HEK293 (cell line): ENCODE results near the gene MTUS2.
A peak's percentile ranks its signal among the peaks of the same experiment; 100 is the strongest.

Experiments used
- CTCF ChIA-PET: fragments of 350-600 bp; formaldehyde crosslinking; extraction: SDS; loops from one replicate; lab custom pipeline; 2021; ENCODE audit warnings: antibody characterized with exemption; lab: Yijun Ruan, JAX
- POLR2A ChIA-PET: fragments of 300-600 bp; formaldehyde crosslinking; extraction: SDS; loops from one replicate; lab custom pipeline; 2020; ENCODE audit warnings: antibody characterized with exemption, inconsistent platforms; lab: Yijun Ruan, JAX
- H3K27ac ChIP-seq: fragments of 200-500 bp; sonication (Bioruptor generic); 2 replicates; pipeline ENCODE4 v1.5.1; 2014; ENCODE audit warnings: low read depth, low read length, control low read depth, inconsistent platforms; ENCODE audit errors: extremely low read depth
- H3K36me3 ChIP-seq, 2 experiments: fragments of 200-500 bp in 1 of 2; sonication (Bioruptor generic) in 1 of 2; 1 replicate in 1 of 2; 2 replicates in 1 of 2; pipeline ENCODE4 v1.5.1; 2014 to 2017; ENCODE audit warnings: inconsistent platforms in 2 of 2, low read length in 2 of 2; ENCODE audit not compliant: control insufficient read depth in 2 of 2, insufficient read depth in 1 of 2
- H3K4me1 ChIP-seq: fragments of 200-500 bp; sonication (Bioruptor generic); 2 replicates; pipeline ENCODE4 v1.5.1; 2014; ENCODE audit warnings: mild to moderate bottlenecking, low read length, inconsistent platforms; ENCODE audit not compliant: control insufficient read depth, insufficient read depth
- H3K4me3 ChIP-seq: 2 replicates; pipeline ENCODE4 v1.5.1; 2011; ENCODE audit warnings: low read depth, mild to moderate bottlenecking, control low read depth, low read length, moderate library complexity
- H3K9me3 ChIP-seq: fragments of 200-500 bp; sonication (Bioruptor generic); 2 replicates; pipeline ENCODE4 v1.5.1; 2014; ENCODE audit warnings: low read depth, low read length, inconsistent platforms; ENCODE audit not compliant: control insufficient read depth, insufficient read depth
- GLIS1 ChIP-seq: fragments of 450-650 bp; formaldehyde crosslinking; IDR thresholded peaks from 2 replicates; pipeline ENCODE4 v1.5.1; 2016; ENCODE audit warnings: missing biosample characterization, missing genetic modification characterization
- KLF16 ChIP-seq: fragments of 450-650 bp; formaldehyde crosslinking; IDR thresholded peaks from 2 replicates; pipeline ENCODE4 v1.5.1; 2017; ENCODE audit warnings: missing biosample characterization, missing genetic modification characterization
- RBAK ChIP-seq: fragments of 450-650 bp; formaldehyde crosslinking; IDR thresholded peaks from 2 replicates; pipeline ENCODE4 v1.5.1; 2016; ENCODE audit warnings: missing biosample characterization, missing genetic modification characterization
- REST ChIP-seq: fragments of 450-650 bp; formaldehyde crosslinking; IDR thresholded peaks from 2 replicates; pipeline ENCODE4 v1.5.1; 2016; ENCODE audit warnings: missing biosample characterization, missing genetic modification characterization
- ZBTB17 ChIP-seq: fragments of 450-650 bp; formaldehyde crosslinking; IDR thresholded peaks from 2 replicates; pipeline ENCODE4 v1.5.1; 2016; ENCODE audit warnings: missing biosample characterization, missing genetic modification characterization
- ZBTB26 ChIP-seq: fragments of 450-650 bp; formaldehyde crosslinking; optimal IDR thresholded peaks from 2 replicates; pipeline ENCODE3; 2016; ENCODE audit warnings: missing biosample characterization, mild to moderate bottlenecking, missing genetic modification characterization
- ZIC2 ChIP-seq: fragments of 450-650 bp; formaldehyde crosslinking; IDR thresholded peaks from 2 replicates; pipeline ENCODE4 v1.5.1; 2016; ENCODE audit warnings: missing biosample characterization, missing genetic modification characterization
- ZNF10 ChIP-seq: fragments of 450-650 bp; formaldehyde crosslinking; IDR thresholded peaks from 2 replicates; pipeline ENCODE4 v1.5.1; 2017; ENCODE audit warnings: missing biosample characterization, missing genetic modification characterization
- ZNF121 ChIP-seq: fragments of 450-650 bp; formaldehyde crosslinking; IDR thresholded peaks from 2 replicates; pipeline ENCODE4 v1.5.1; 2016; ENCODE audit warnings: missing biosample characterization, missing genetic modification characterization
- ZNF132 ChIP-seq: fragments of 450-650 bp; formaldehyde crosslinking; IDR thresholded peaks from 2 replicates; pipeline ENCODE4 v1.5.1; 2017; ENCODE audit warnings: missing biosample characterization, missing genetic modification characterization, borderline replicate concordance
- ZNF140 ChIP-seq: fragments of 450-650 bp; formaldehyde crosslinking; IDR thresholded peaks from 2 replicates; pipeline ENCODE4 v1.5.1; 2016; ENCODE audit warnings: missing biosample characterization, missing genetic modification characterization
- ZNF221 ChIP-seq: fragments of 450-650 bp; formaldehyde crosslinking; IDR thresholded peaks from 2 replicates; pipeline ENCODE4 v1.5.1; 2017; ENCODE audit warnings: missing biosample characterization, missing genetic modification characterization, borderline replicate concordance
- ZNF324 ChIP-seq: fragments of 450-650 bp; formaldehyde crosslinking; IDR thresholded peaks from 2 replicates; pipeline ENCODE4 v1.5.1; 2016; ENCODE audit warnings: missing biosample characterization, missing genetic modification characterization
- ZNF335 ChIP-seq: fragments of 450-650 bp; formaldehyde crosslinking; conservative IDR thresholded peaks from 2 replicates; pipeline ENCODE4 v1.5.1; 2016; ENCODE audit warnings: missing biosample characterization, missing genetic modification characterization
- ZNF555 ChIP-seq: fragments of 450-650 bp; formaldehyde crosslinking; conservative IDR thresholded peaks from 2 replicates; pipeline ENCODE4 v1.5.1; 2017; ENCODE audit warnings: missing biosample characterization, mild to moderate bottlenecking, missing genetic modification characterization, inconsistent platforms
- ZNF585B ChIP-seq: fragments of 450-650 bp; formaldehyde crosslinking; IDR thresholded peaks from 2 replicates; pipeline ENCODE4 v1.5.1; 2016; ENCODE audit warnings: missing biosample characterization, missing genetic modification characterization
- ZNF621 ChIP-seq: fragments of 450-650 bp; formaldehyde crosslinking; IDR thresholded peaks from 2 replicates; pipeline ENCODE4 v1.5.1; 2017; ENCODE audit warnings: missing biosample characterization, missing genetic modification characterization
- ZNF664 ChIP-seq: fragments of 450-650 bp; formaldehyde crosslinking; IDR thresholded peaks from 2 replicates; pipeline ENCODE4 v1.5.1; 2016; ENCODE audit warnings: missing biosample characterization, missing genetic modification characterization
- ZNF692 ChIP-seq: fragments of 450-650 bp; formaldehyde crosslinking; IDR thresholded peaks from 2 replicates; pipeline ENCODE4 v1.5.1; 2016; ENCODE audit warnings: missing biosample characterization, missing genetic modification characterization
- ZNF768 ChIP-seq: fragments of 450-650 bp; formaldehyde crosslinking; IDR thresholded peaks from 2 replicates; pipeline ENCODE4 v1.5.1; 2018; ENCODE audit warnings: missing biosample characterization, mild to moderate bottlenecking, missing genetic modification characterization
- ZNF785 ChIP-seq: fragments of 450-650 bp; formaldehyde crosslinking; IDR thresholded peaks from 2 replicates; pipeline ENCODE4 v1.5.1; 2016; ENCODE audit warnings: missing biosample characterization, missing genetic modification characterization
- ZSCAN16 ChIP-seq: fragments of 450-650 bp; formaldehyde crosslinking; IDR thresholded peaks from 2 replicates; pipeline ENCODE4 v1.5.1; 2016; ENCODE audit warnings: missing biosample characterization, missing genetic modification characterization
- TF ChIP-seq, protein P1 (sequence below): fragments of 450-650 bp; formaldehyde crosslinking; IDR thresholded peaks from 2 replicates; pipeline ENCODE4 v1.5.1; 2016; ENCODE audit warnings: missing biosample characterization, missing genetic modification characterization
- TF ChIP-seq, protein P2 (sequence below): IDR thresholded peaks from 2 replicates; pipeline ENCODE4 v1.6.1; 2011; ENCODE audit warnings: mild to moderate bottlenecking, low read depth, low read length, borderline replicate concordance

Gene MTUS2

DNA sequence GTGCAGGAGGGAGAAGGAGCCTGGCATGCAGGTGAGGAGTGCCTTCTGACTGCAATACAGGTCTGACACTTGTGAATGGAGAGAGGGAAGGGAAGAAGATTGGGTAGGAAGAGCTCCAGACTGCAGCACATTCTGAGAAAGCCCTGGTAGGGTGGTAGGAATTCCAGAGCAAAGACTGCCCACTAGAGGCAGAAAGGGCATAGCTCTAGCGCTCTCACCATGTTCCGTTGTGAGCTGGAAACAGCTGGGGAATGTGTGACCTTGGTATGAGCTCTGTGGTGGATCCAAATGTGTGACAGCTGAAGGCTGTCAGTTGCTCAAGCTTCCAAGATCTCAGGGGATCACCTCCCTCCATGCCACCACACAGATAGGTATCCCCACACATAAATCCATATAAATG lies 2.9 kb upstream of the MTUS2 start:
- no peaks in the 10 kb centered on the region for H3K4me1 ChIP-seq
- TF ChIP-seq ZNF132 (peak; percentile 77), ZNF692 (no peak)
- POLR2A ChIA-PET, result interaction anchor here (0.6 kb wide), 1 partner anchor 22 kb away, joined by 3 read pairs; no protein-coding TSS in a partner anchor
- CTCF ChIA-PET, result no interaction called here
- no peaks in the 10 kb centered on the region for H3K36me3 ChIP-seq
- H3K9me3 ChIP-seq, result no peaks in the 10 kb centered on the region
- no peak overlapping the region for H3K4me3 ChIP-seq
- no peak overlapping the region for H3K27ac ChIP-seq

GRCh38 chr13:28819046-28819730 lies 951 bp upstream of the MTUS2 start:
- Histone ChIP-seq H3K36me3 (no peaks in the 10 kb centered on the region), H3K4me3 (peak overlapping the region; percentile 37), H3K9me3 (no peaks in the 10 kb centered on the region)
- TF ChIP-seq ZBTB17 (tag by site-specific recombination) (no peak), ZNF121 (tag by site-specific recombination) (no peak), GLIS1 (peak; percentile 30; the same call in 1 of the 2 replicates), ZNF664 (tag by site-specific recombination) (no peak), ZNF335 (tag by site-specific recombination) (peak; percentile 76), RBAK (tag by site-specific recombination) (no peak), ZSCAN16 (no peak), ZIC2 (peak; percentile 28), ZNF621 (tag by site-specific recombination) (no peak), ZNF10 (no peak), ZBTB26 (peak; percentile 23), ZNF324 (tag by site-specific recombination) (no peak), ZNF785 (no peak)
- TF ChIP-seq, all 188 proteins: peak for 4
- CTCF ChIA-PET, result interaction anchor here (0.6 to 2.7 kb wide), 11 partner anchors 8 to 680 kb away, joined by 3 to 14 read pairs (median 4); no protein-coding TSS in a partner anchor
- H3K4me1 ChIP-seq, result no peaks in the 10 kb centered on the region
- POLR2A ChIA-PET, result interaction anchor here (0.7 kb wide), 1 partner anchor 720 kb away, joined by 4 read pairs; no protein-coding TSS in a partner anchor
- no peak overlapping the region for H3K27ac ChIP-seq

DNA sequence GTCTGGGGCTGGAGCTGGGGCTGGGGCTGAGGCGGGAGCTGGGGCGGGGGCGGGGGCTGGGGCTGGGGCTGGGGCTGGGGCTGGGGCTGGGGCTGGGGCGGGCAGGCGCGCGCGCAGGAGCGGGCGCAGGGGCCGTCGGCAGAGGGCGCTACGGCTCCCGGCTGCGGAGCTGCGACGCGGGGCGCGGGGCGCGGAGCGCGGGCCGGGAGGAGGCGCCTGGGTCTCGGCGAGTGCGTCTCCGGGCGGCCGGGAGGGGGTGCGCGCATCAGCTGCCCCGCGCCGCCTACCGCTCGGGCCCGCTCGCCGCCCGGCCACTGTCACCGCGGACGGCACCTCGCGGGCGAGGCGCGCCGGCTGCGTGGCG lies 422 bp upstream of the MTUS2 start:
- Histone ChIP-seq H3K36me3 (no peaks in the 10 kb centered on the region), H3K9me3 (no peaks in the 10 kb centered on the region), H3K27ac (peak overlapping the region; percentile 16; the same call in 1 of the 2 replicates), H3K4me3 (peak overlapping the region; percentile 46), H3K4me1 (no peaks in the 10 kb centered on the region)
- CTCF ChIA-PET, result interaction anchor here (0.6 to 2.7 kb wide), 9 partner anchors 9 to 551 kb away, joined by 3 to 14 read pairs (median 5); no protein-coding TSS in a partner anchor
- TF ChIP-seq, protein P1, sequence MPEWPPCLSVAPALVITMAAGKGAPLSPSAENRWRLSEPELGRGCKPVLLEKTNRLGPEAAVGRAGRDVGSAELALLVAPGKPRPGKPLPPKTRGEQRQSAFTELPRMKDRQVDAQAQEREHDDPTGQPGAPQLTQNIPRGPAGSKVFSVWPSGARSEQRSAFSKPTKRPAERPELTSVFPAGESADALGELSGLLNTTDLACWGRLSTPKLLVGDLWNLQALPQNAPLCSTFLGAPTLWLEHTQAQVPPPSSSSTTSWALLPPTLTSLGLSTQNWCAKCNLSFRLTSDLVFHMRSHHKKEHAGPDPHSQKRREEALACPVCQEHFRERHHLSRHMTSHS, result no peak
- TF ChIP-seq ZNF768 (tag by site-specific recombination), result no peak
- no peak for TF ChIP-seq ZNF555
- no peak for TF ChIP-seq ZNF140 (tag by site-specific recombination)
- no peak for TF ChIP-seq KLF16
- TF ChIP-seq ZNF585B (tag by site-specific recombination), result no peak
- no peak for TF ChIP-seq ZNF221 (tag by site-specific recombination)
- TF ChIP-seq, protein P2, sequence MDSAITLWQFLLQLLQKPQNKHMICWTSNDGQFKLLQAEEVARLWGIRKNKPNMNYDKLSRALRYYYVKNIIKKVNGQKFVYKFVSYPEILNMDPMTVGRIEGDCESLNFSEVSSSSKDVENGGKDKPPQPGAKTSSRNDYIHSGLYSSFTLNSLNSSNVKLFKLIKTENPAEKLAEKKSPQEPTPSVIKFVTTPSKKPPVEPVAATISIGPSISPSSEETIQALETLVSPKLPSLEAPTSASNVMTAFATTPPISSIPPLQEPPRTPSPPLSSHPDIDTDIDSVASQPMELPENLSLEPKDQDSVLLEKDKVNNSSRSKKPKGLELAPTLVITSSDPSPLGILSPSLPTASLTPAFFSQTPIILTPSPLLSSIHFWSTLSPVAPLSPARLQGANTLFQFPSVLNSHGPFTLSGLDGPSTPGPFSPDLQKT, result no peak
- no peak for TF ChIP-seq REST (tag by site-specific recombination)
- POLR2A ChIA-PET, result no interaction called here
